ENCODE results near the gene HSPH1. TPM values are rescaled to one million over a fixed set of nuclear protein-coding genes. Genes with fewer than 3 reads are reported as not detected.

HSPH1 gene
- 10 to 100 TPM; 24.3 to 80.0 (median 44.0) TPM for total RNA-seq
- long read RNA-seq, donor 1, full-length matches to known transcripts, result 116 of 142 reads
- long read RNA-seq, donor 1, partial matches to known transcripts, result 17 of 142 reads
- long read RNA-seq, donor 1, other reads (novel, unspliced or antisense), result 9 of 142 reads
- long read RNA-seq, donor 2, full-length matches to known transcripts, result 8 of 37 reads
- long read RNA-seq, donor 2, partial matches to known transcripts, result 27 of 37 reads
- long read RNA-seq, donor 2, other reads (novel, unspliced or antisense), result 2 of 37 reads

DNA sequence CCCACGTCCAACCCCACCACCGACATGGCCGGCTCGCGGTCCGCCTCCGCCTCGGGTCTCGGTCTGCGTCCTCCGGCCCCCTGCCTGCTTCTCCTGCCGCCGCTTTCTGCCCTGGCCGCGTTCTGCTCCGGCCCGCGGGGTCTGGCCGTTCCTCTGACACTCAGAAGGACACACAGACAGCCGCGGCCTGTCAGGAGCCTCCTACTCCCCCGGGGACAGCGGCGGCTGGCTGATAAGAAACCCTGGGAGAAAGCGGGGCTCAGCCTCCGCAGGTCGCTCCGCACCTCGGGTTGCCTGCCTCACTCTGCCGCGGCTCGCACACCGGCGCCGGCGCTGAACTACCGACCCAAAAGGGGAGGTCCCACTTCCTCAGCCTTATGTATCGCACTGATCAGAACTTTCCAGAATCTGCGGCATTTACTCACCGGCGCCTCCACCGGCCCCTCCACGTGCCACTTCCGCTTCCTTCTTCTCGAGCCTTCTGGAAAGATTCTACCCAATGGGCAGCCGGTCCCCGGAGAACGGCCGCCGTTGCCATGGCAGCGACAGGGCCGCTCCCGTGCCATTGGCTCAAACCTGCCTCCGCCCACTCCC, at the start of gene HSPH1:
HSPH1 (minus strand) TSS at position 348 of the 594 bp plus-strand sequence; CDS start at position 26, 322 bp downstream.
- intact Hi-C loops (cut with DNase I, micrococcal nuclease), result no loop called here
- Histone ChIP-seq H3K4me3 (peak within 1 kb of the TSS; percentile 73), H3K9me3 (no peaks in the 10 kb centered on the region), H3K36me3 (ENCODE audit: low read depth) (no peaks in the 10 kb centered on the region), H3K4me1 (ENCODE audit: low read depth) (peaks cover 19% of the 10 kb centered on the region)
- TF ChIP-seq, protein P1, sequence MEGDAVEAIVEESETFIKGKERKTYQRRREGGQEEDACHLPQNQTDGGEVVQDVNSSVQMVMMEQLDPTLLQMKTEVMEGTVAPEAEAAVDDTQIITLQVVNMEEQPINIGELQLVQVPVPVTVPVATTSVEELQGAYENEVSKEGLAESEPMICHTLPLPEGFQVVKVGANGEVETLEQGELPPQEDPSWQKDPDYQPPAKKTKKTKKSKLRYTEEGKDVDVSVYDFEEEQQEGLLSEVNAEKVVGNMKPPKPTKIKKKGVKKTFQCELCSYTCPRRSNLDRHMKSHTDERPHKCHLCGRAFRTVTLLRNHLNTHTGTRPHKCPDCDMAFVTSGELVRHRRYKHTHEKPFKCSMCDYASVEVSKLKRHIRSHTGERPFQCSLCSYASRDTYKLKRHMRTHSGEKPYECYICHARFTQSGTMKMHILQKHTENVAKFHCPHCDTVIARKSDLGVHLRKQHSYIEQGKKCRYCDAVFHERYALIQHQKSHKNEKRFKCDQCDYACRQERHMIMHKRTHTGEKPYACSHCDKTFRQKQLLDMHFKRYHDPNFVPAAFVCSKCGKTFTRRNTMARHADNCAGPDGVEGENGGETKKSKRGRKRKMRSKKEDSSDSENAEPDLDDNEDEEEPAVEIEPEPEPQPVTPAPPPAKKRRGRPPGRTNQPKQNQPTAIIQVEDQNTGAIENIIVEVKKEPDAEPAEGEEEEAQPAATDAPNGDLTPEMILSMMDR (IDR thresholded peaks at IDR 0.05), result peak; percentile 15
- ATAC-seq, result peak; percentile 96
- peak; percentile 98 to 99 (median 99) for DNase-seq

- H3K4me1 ChIP-seq (ENCODE audit: low read depth), result no peaks in the 10 kb centered on the region
- no peaks in the 10 kb centered on the region for H3K9me3 ChIP-seq
- no peaks in the 10 kb centered on the region for H3K36me3 ChIP-seq (ENCODE audit: low read depth)
- ATAC-seq (no peak), DNase-seq (no peak)
- TF ChIP-seq, protein P1 (IDR thresholded peaks at IDR 0.05), result no peak
- no peak overlapping the region for H3K4me3 ChIP-seq
- intact Hi-C loops (cut with DNase I, micrococcal nuclease), result no loop called here
Observed at GRCh38 chr13:31209841-31210210, 48.1 kb upstream of the HSPH1 start.

DNA sequence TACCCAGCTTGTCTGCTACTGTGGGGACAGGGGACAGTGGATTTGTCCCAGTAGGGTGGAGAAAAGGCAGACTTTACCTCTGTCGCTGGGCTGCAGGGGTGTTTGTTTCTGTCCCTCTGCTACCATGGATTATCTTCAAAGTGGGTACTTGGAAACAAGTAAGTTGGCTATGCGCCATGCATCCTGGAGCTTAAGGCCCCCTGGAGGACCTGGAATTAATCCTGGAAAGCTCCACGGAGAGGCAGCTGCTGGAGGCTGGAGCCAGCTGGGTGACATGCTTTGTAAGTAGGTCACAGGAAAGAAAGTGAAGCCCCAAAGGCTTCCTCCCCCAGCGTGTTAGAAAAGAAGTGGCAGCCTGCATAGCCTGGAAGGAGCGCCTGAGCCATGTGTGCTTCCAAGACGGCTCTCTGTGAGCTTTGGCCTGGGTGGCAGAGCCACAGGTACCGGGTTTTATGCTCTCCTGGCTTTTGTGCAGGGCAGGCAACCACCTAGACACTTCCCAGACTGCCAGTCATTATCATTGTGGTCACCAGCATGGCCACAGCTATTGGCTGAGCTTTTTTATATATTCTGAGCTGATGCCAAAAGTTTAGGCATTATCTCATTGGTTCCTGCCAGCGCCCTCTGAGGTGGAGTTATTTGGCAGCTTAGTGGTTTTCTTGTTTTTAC, 47.6 kb upstream of the HSPH1 start:
- intact Hi-C loops (cut with DNase I, micrococcal nuclease), result no loop called here
- H3K4me3 ChIP-seq, result no peak overlapping the region
- H3K36me3 ChIP-seq (ENCODE audit: low read depth), result no peaks in the 10 kb centered on the region
- DNase-seq (no peak), ATAC-seq (peak; percentile 12)
- TF ChIP-seq, protein P1 (IDR thresholded peaks at IDR 0.05), result no peak
- H3K4me1 ChIP-seq (ENCODE audit: low read depth), result no peaks in the 10 kb centered on the region
- H3K9me3 ChIP-seq, result no peaks in the 10 kb centered on the region

GRCh38 chr13:31208559-31209122, 46.9 kb upstream of the HSPH1 start:
- intact Hi-C loops (cut with DNase I, micrococcal nuclease), result no loop called here
- DNase-seq, result no peak
- TF ChIP-seq, protein P1 (IDR thresholded peaks at IDR 0.05), result no peak
- Histone ChIP-seq H3K4me1 (ENCODE audit: low read depth) (no peaks in the 10 kb centered on the region), H3K36me3 (ENCODE audit: low read depth) (no peaks in the 10 kb centered on the region), H3K4me3 (no peak overlapping the region), H3K9me3 (no peaks in the 10 kb centered on the region)
- no peak for ATAC-seq

GRCh38 chr13:31207661-31208552, 46.2 kb upstream of the HSPH1 start:
- intact Hi-C loops (cut with DNase I, micrococcal nuclease), result no loop called here
- ATAC-seq, result peak; percentile 39
- TF ChIP-seq, protein P1 (IDR thresholded peaks at IDR 0.05), result no peak
- DNase-seq, result peak in 1 of 3 donors; percentile 50
- Histone ChIP-seq H3K36me3 (ENCODE audit: low read depth) (no peaks in the 10 kb centered on the region), H3K9me3 (no peaks in the 10 kb centered on the region), H3K4me3 (no peak overlapping the region), H3K4me1 (ENCODE audit: low read depth) (no peaks in the 10 kb centered on the region)

All from mucosa of descending colon (tissue), 3 donors.